GM18873 (cell line): ENCODE data around the gene ZNF263.

Experiments used
- ATAC-seq: cut with Tn5 transposase; IDR thresholded peaks from one replicate; pipeline ENCODE4 v1.9.1; 2021; ENCODE audit warnings: mild to moderate bottlenecking, moderate library complexity, moderate number of reproducible peaks; ENCODE audit not compliant: unreplicated experiment, low FRiP score

Gene ZNF263

DNA sequence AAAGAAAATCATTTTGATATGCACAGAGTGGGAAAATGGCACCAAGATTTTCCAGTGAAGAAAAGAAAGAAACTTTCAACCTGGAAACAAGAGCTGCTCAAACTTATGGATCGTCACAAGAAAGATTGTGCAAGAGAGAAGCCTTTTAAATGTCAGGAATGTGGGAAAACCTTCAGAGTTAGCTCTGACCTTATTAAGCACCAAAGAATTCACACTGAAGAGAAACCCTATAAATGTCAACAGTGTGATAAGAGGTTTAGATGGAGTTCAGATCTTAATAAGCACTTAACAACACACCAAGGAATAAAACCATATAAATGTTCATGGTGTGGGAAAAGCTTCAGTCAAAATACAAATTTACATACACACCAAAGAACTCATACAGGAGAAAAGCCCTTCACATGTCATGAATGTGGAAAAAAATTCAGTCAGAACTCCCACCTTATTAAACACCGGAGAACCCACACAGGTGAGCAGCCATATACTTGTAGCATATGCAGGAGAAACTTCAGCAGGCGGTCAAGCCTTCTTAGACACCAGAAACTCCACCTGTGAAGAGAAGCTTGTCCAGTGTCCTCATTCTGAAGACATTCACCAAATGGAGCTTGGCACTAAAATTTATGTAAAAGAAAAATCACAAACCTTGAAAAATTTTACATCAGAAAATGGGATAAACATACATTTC, 34.2 kb downstream of the ZNF263 start:
- ATAC-seq: no peak

DNA sequence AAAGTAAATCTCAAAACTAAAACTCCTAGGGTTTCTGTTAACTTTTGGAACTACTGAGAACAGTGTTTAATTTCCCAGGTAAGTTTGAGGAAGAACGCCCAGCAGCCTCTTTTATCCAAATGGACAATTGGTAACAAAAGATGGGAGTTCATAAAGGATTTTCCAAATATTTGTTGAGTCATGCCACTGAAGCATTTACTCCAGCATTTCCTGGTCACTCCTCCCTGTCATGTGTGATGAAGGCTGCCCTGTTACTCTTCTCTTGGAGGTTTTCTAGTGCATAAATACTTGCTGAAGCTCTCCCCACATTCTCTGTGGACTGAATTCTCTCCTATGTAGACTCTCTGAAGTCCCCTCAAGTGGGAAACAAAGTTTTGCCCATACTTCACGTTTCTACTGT, 38.5 kb downstream of the ZNF263 start:
- ATAC-seq: no peak

DNA sequence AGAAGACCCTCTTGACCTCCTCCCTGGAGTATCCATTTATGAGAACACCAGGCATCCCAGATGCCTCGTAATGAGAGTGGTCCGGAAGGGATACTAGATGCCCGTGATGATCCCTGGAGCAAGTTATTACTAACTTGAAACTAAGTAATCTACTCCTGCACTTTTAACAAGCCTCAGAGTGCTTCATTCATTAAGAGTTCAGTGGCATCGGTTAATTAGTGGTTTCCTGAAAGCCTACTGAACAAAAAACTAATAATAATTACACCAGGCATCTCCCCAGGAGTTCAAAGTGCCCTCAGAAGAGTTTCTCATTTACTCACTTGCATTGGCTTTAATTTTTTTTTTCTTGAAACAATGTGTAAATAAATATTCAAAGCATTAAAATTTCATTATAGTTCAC, 44.2 kb downstream of the ZNF263 start:
- ATAC-seq: no peak

DNA sequence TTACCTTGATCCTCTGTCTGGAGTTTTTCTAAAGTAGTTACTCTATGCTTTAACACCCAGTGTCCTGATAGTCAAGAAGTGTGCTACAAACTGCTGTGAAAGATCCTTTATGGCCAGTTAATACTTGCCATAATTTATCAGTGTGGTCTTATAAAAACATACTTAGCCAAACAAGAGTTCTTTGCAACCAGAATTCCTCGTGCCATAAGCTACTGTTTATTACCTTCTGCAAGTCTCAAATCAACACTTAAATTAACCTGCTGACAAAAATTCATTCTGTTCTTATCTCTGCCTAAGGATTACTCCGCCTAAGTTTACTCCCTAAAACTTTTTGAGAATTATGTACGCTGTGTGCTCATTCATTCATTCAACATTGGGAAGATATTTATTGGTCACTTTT, 44.8 kb downstream of the ZNF263 start:
- ATAC-seq: no peak

DNA sequence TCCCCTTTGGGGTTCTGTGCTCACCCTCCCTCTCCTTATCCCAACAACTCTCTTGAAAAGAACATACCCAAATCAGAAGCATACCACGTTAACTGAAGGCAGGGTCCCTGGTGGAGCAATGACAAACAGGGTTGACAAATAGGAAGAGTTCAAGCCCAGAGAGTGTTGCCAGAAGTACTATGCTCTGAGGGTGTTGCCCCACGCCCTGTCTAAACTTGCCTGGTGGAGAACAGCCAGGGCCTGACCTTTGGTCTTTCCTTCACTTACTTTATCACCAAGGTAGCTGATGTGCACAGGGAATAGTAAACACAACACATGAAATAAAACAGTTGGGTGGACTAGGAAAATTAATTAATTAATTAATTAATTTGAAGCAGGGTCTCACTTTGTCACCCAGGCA, 45.4 kb downstream of the ZNF263 start:
- no peak for ATAC-seq
